ENCODE data around the gene GMDS.

GMDS gene

DNA sequence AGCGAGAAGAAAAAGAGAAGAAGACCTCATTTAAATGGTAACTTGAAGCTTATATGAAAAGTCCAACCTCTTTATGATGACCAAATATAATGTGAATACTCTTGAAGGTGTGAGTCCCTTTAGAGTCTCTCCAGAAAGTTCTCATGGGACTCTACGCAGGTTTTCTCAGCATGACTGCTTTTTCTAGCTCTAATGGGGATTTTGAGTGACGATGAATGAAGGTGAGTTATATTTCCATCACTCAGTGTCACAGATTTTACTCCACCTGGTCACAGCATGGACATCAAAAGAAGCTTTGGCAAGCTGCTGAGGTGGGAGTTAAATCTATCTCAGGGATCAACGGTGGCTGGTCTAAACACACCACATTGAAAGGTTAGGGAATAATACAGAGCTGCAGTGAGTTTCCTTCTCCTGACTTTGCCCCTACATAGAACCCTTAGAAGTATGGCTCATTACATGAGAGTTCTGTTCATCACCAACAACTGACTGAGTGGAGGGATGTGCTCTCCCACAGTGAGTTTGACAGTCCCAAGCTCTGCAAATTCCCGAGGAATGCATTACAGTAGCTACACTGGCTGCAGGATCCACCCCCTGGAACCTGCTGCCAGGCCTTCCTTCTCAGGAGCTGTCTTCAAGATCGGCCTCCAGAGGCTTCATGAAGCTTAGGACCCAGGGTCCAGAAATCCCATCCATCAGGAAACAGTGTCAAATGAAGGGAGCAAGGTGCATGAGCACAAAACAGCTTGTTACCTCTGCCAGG lies 508.9 kb downstream of the GMDS start:
- Histone ChIP-seq H3K4me2 (ENCODE audit: insufficient read depth, low read length) (no peak overlapping the region), H3K27ac (ENCODE audit: low read length) (no peak overlapping the region), H3K27me3 (ENCODE audit: insufficient read depth, low read length, poor library complexity) (no peaks in the 10 kb centered on the region), H3K9ac (ENCODE audit: low read depth, low read length) (no peak overlapping the region), H3K4me1 (ENCODE audit: insufficient read depth, low read length) (no peaks in the 10 kb centered on the region), H3K36me3 (ENCODE audit: insufficient read depth, low read length) (no peaks in the 10 kb centered on the region), H3K79me2 (ENCODE audit: insufficient read depth, low read length) (no peaks in the 10 kb centered on the region), H4K20me1 (ENCODE audit: insufficient read depth, low read length) (no peaks in the 10 kb centered on the region; the same call in 1 of the 2 replicates), H3K9me3 (ENCODE audit: insufficient read depth, low read length, severe bottlenecking) (no peaks in the 10 kb centered on the region), H2AFZ (ENCODE audit: low read depth, low read length) (no peak overlapping the region), H3K4me3 (ENCODE audit: low read depth in 1 of 2, low read length in 2 of 2) (no peak overlapping the region)
- no peak for ATAC-seq (ENCODE audit: insufficient read depth, low read depth)
- DNase-seq: no peak
- TF ChIP-seq EZH2 (IDR thresholded peaks at IDR 0.05; ENCODE audit: borderline replicate concordance, low read depth, low read length, severe bottlenecking): no peak
- TF ChIP-seq, protein P1, sequence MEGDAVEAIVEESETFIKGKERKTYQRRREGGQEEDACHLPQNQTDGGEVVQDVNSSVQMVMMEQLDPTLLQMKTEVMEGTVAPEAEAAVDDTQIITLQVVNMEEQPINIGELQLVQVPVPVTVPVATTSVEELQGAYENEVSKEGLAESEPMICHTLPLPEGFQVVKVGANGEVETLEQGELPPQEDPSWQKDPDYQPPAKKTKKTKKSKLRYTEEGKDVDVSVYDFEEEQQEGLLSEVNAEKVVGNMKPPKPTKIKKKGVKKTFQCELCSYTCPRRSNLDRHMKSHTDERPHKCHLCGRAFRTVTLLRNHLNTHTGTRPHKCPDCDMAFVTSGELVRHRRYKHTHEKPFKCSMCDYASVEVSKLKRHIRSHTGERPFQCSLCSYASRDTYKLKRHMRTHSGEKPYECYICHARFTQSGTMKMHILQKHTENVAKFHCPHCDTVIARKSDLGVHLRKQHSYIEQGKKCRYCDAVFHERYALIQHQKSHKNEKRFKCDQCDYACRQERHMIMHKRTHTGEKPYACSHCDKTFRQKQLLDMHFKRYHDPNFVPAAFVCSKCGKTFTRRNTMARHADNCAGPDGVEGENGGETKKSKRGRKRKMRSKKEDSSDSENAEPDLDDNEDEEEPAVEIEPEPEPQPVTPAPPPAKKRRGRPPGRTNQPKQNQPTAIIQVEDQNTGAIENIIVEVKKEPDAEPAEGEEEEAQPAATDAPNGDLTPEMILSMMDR (IDR thresholded peaks at IDR 0.05; ENCODE audit: borderline replicate concordance, extremely low read depth, low read length, poor library complexity, severe bottlenecking): no peak

DNA sequence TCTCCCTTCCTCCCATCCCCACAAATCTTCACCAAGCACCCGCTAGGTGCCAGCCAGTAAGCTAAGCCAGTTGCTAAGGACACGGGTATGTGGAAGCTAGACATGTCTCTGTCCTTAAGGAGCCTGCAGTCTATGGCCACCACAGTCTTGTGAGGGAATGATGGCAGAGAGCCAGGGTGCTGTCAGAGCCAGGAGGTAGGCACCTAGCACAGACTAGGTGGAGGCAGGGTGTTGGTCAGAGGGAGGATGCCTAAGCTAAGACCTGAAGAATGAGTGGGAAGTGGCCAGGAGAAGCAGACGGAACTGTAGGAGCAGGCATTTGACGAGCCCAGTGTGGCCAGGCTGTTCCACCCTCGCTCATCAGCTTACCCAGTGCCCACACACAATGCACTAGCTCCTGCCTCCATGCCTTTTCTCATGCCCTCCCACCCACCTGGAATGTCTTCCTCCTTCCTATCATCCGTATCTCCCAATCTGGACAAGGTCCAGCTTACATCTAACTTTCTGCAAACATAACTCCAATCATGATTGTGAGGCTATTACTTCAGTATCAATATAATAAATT lies 510.1 kb downstream of the GMDS start:
- no peak overlapping the region for H3K27ac ChIP-seq (ENCODE audit: low read length)
- no peaks in the 10 kb centered on the region for H3K79me2 ChIP-seq (ENCODE audit: insufficient read depth, low read length)
- ATAC-seq (ENCODE audit: insufficient read depth, low read depth) (no peak), DNase-seq (no peak)
- no peak overlapping the region for H3K4me3 ChIP-seq (ENCODE audit: low read depth in 1 of 2, low read length in 2 of 2)
- H3K36me3 ChIP-seq (ENCODE audit: insufficient read depth, low read length): no peaks in the 10 kb centered on the region
- no peak overlapping the region for H3K9ac ChIP-seq (ENCODE audit: low read depth, low read length)
- H4K20me1 ChIP-seq (ENCODE audit: insufficient read depth, low read length): no peaks in the 10 kb centered on the region; the same call in 1 of the 2 replicates
- H3K4me2 ChIP-seq (ENCODE audit: insufficient read depth, low read length): no peak overlapping the region
- H2AFZ ChIP-seq (ENCODE audit: low read depth, low read length): no peak overlapping the region
- no peaks in the 10 kb centered on the region for H3K4me1 ChIP-seq (ENCODE audit: insufficient read depth, low read length)
- TF ChIP-seq, protein P1 (IDR thresholded peaks at IDR 0.05; ENCODE audit: borderline replicate concordance, extremely low read depth, low read length, poor library complexity, severe bottlenecking): no peak
- TF ChIP-seq EZH2 (IDR thresholded peaks at IDR 0.05; ENCODE audit: borderline replicate concordance, low read depth, low read length, severe bottlenecking): no peak
- H3K27me3 ChIP-seq (ENCODE audit: insufficient read depth, low read length, poor library complexity): no peaks in the 10 kb centered on the region
- peaks cover 4% of the 10 kb centered on the region for H3K9me3 ChIP-seq (ENCODE audit: insufficient read depth, low read length, severe bottlenecking)

DNA sequence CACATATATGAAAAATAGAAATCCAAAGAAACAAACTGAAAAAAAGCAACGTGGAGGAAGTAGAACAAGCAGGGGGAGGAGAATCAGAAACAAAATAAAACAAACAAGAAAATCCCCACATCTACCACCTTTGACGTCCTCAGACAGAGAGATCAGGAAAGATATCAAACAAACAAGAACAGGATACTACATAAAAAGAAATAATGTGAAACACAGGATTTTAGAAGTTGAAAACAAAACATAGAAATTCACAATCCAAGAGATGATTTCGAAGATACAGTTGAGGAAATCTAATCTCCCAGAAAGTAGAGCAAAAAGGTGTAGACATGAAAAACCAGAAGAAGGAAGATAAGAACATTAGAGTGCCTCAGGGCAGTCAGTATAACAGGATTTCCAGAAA lies 514.5 kb downstream of the GMDS start:
- DNase-seq: no peak
- no peak for TF ChIP-seq EZH2 (IDR thresholded peaks at IDR 0.05; ENCODE audit: borderline replicate concordance, low read depth, low read length, severe bottlenecking)
- TF ChIP-seq, protein P1 (IDR thresholded peaks at IDR 0.05; ENCODE audit: borderline replicate concordance, extremely low read depth, low read length, poor library complexity, severe bottlenecking): no peak
- H4K20me1 ChIP-seq (ENCODE audit: insufficient read depth, low read length): no peaks in the 10 kb centered on the region
- H3K4me1 ChIP-seq (ENCODE audit: insufficient read depth, low read length): no peaks in the 10 kb centered on the region
- H3K4me2 ChIP-seq (ENCODE audit: insufficient read depth, low read length): no peak overlapping the region
- H3K27ac ChIP-seq (ENCODE audit: low read length): no peak overlapping the region
- peaks cover 5% of the 10 kb centered on the region; the same call in 1 of the 2 replicates for H3K36me3 ChIP-seq (ENCODE audit: insufficient read depth, low read length)
- H3K4me3 ChIP-seq (ENCODE audit: low read depth in 1 of 2, low read length in 2 of 2): no peak overlapping the region
- ATAC-seq (ENCODE audit: insufficient read depth, low read depth): no peak
- no peaks in the 10 kb centered on the region for H3K79me2 ChIP-seq (ENCODE audit: insufficient read depth, low read length)
- H3K9me3 ChIP-seq (ENCODE audit: insufficient read depth, low read length, severe bottlenecking): peaks cover 4% of the 10 kb centered on the region
- H3K9ac ChIP-seq (ENCODE audit: low read depth, low read length): no peak overlapping the region
- H2AFZ ChIP-seq (ENCODE audit: low read depth, low read length): no peak overlapping the region
- H3K27me3 ChIP-seq (ENCODE audit: insufficient read depth, low read length, poor library complexity): no peaks in the 10 kb centered on the region

Measured in DND-41 (cell line).